H1 (cell line): Measurements from ENCODE around the gene PDE3A.

ENCODE experiments used
- CTCF ChIP-seq, 3 experiments: IDR thresholded peaks; 1 replicate in 2 of 3; 2 replicates in 1 of 3; pipeline versions ENCODE4 v1.5.1 to v1.6.1; 2011; ENCODE audit warnings: low read length in 3 of 3, mild to moderate bottlenecking in 3 of 3, inconsistent platforms in 2 of 3, low read depth in 1 of 3, moderate library complexity in 1 of 3; ENCODE audit not compliant: insufficient read depth in 1 of 3; ENCODE audit errors: control extremely low read depth in 1 of 3
- EP300 ChIP-seq, 2 experiments: IDR thresholded peaks; 1 replicate in 1 of 2; 2 replicates in 1 of 2; pipeline ENCODE4 v1.6.1; 2011 to 2012; ENCODE audit warnings: low read depth in 2 of 2, low read length in 2 of 2, mild to moderate bottlenecking in 2 of 2, borderline replicate concordance in 1 of 2, inconsistent platforms in 1 of 2, moderate library complexity in 1 of 2
- RAD21 ChIP-seq, 2 experiments: IDR thresholded peaks in 1 of 2; conservative IDR thresholded peaks in 1 of 2; 2 replicates each; pipeline ENCODE4 v1.6.1; 2011; ENCODE audit warnings: low read depth in 2 of 2, low read length in 2 of 2, improper control_type of control experiment in 1 of 2, inconsistent platforms in 1 of 2, mild to moderate bottlenecking in 1 of 2, moderate library complexity in 1 of 2
- RNF2 ChIP-seq: fragments of 200-900, 300-1000 bp; sonication (generic); IDR thresholded peaks from 2 replicates; pipeline ENCODE4 v1.7.1; 2016; ENCODE audit warnings: borderline replicate concordance, low read depth, mild to moderate bottlenecking, antibody characterized with exemption, low read length; ENCODE audit not compliant: poor library complexity, severe bottlenecking; ENCODE audit errors: missing control alignments
- SIN3A ChIP-seq, 2 experiments: IDR thresholded peaks in 1 of 2; conservative IDR thresholded peaks in 1 of 2; 2 replicates each; pipeline ENCODE4 v1.6.1; 2011 to 2012; ENCODE audit warnings: low read length in 2 of 2, improper control_type of control experiment in 1 of 2, low read depth in 1 of 2, mild to moderate bottlenecking in 1 of 2
- TBP ChIP-seq: IDR thresholded peaks from 2 replicates; pipeline ENCODE4 v1.6.1; 2011; ENCODE audit warnings: low read depth, low read length, improper control_type of control experiment

GRCh38 chr12:20602641-20603391 is 234.5 kb downstream of the PDE3A start:
- TF ChIP-seq CTCF (IDR thresholded peaks at IDR 0.05; ENCODE audit: control extremely low read depth in 1 of 3, insufficient read depth in 1 of 3, low read depth in 1 of 3, low read length in 3 of 3) = no peak
- TF ChIP-seq SIN3A (conservative IDR thresholded peaks at IDR 0.05 in 1 of 2, IDR thresholded peaks at IDR 0.05 in 1 of 2; ENCODE audit: low read depth in 1 of 2, low read length in 2 of 2) = no peak
- TF ChIP-seq RAD21 (IDR thresholded peaks at IDR 0.05 in 1 of 2, conservative IDR thresholded peaks at IDR 0.05 in 1 of 2; ENCODE audit: low read depth in 2 of 2, low read length in 2 of 2) = no peak
- TF ChIP-seq EP300 (IDR thresholded peaks at IDR 0.05; ENCODE audit: borderline replicate concordance in 1 of 2, low read depth in 2 of 2, low read length in 2 of 2) = no peak
- no peak for TF ChIP-seq RNF2
- TF ChIP-seq TBP = no peak
